Measurements from ENCODE around the gene TLE6. TPM values are rescaled to one million over a fixed set of nuclear protein-coding genes. Genes with fewer than 3 reads are reported as not detected.

TLE6 gene
- total RNA-seq, 4 donors from 2014 or later, result 0.44 to 13.5 (median 2.7) TPM

DNA sequence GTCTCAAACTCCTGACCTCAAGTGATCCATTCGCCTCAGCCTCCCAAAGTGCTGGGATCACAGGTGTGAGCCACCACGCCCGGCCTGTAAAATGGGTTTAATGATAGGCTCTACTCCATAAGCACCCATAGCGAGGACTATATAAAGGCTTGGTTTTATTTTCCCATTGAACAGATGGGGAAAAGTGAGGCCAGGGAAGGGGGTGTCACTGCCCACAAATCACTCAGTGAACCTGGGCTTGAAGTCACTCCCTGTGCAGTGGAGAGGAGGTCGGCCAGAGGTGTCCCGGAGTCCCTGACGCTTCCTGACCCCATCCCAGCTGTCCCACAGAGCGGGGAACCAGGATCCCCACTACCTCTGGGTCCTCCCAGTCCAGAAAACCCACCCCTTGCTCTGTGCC is 36.8 kb downstream of the TLE6 start:
- H3K4me3 ChIP-seq, result no peak overlapping the region
- no peaks in the 10 kb centered on the region for H3K9me3 ChIP-seq
- H3K27ac ChIP-seq, result peak overlapping the region in 1 of 4 donors; percentile 11
- no peak for DNase-seq (ENCODE audit: low spot score in 2 of 2)
- peaks cover 0 to 75% (median 0%) of the 10 kb centered on the region in 3 donors for H3K36me3 ChIP-seq
- TF ChIP-seq, protein P1, sequence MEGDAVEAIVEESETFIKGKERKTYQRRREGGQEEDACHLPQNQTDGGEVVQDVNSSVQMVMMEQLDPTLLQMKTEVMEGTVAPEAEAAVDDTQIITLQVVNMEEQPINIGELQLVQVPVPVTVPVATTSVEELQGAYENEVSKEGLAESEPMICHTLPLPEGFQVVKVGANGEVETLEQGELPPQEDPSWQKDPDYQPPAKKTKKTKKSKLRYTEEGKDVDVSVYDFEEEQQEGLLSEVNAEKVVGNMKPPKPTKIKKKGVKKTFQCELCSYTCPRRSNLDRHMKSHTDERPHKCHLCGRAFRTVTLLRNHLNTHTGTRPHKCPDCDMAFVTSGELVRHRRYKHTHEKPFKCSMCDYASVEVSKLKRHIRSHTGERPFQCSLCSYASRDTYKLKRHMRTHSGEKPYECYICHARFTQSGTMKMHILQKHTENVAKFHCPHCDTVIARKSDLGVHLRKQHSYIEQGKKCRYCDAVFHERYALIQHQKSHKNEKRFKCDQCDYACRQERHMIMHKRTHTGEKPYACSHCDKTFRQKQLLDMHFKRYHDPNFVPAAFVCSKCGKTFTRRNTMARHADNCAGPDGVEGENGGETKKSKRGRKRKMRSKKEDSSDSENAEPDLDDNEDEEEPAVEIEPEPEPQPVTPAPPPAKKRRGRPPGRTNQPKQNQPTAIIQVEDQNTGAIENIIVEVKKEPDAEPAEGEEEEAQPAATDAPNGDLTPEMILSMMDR (IDR thresholded peaks at IDR 0.05), result no peak
- TF ChIP-seq EP300 (IDR thresholded peaks at IDR 0.05), result no peak
- TF ChIP-seq POLR2A (IDR thresholded peaks at IDR 0.05), result no peak
- no peaks in the 10 kb centered on the region for H3K27me3 ChIP-seq
- no peaks in the 10 kb centered on the region for H3K4me1 ChIP-seq
- 94 to 96% methylated on average over 8 of the region's 8 CpGs for WGBS, 2 donors

- Histone ChIP-seq H3K27ac (peak overlapping the region in 1 of 4 donors; percentile 7), H3K27me3 (no peaks in the 10 kb centered on the region), H3K9me3 (no peaks in the 10 kb centered on the region), H3K4me3 (no peak overlapping the region), H3K36me3 (peaks cover 0 to 66% (median 0%) of the 10 kb centered on the region in 3 donors), H3K4me1 (peaks cover 0 to 10% (median 0%) of the 10 kb centered on the region in 4 donors)
- WGBS, 2 donors, result 88 to 90% methylated on average over 22 of the region's 22 CpGs
- TF ChIP-seq, protein P1 (IDR thresholded peaks at IDR 0.05), result no peak
- TF ChIP-seq EP300 (IDR thresholded peaks at IDR 0.05) (no peak), POLR2A (IDR thresholded peaks at IDR 0.05) (no peak)
- DNase-seq (ENCODE audit: low spot score in 2 of 2), result no peak
These were observed 38.0 kb downstream of the TLE6 start for GRCh38 chr19:3015126-3016057.

- DNase-seq (ENCODE audit: low spot score in 2 of 2), result no peak
- TF ChIP-seq POLR2A (IDR thresholded peaks at IDR 0.05), result no peak
- TF ChIP-seq EP300 (IDR thresholded peaks at IDR 0.05), result no peak
- TF ChIP-seq, protein P1 (IDR thresholded peaks at IDR 0.05), result no peak
- H3K4me3 ChIP-seq, result no peak overlapping the region
- H3K27me3 ChIP-seq, result no peaks in the 10 kb centered on the region
- H3K36me3 ChIP-seq, result peaks cover 0 to 41% (median 0%) of the 10 kb centered on the region in 3 donors
- 85 to 91% methylated on average over 7 of the region's 7 CpGs for WGBS, 2 donors
- H3K4me1 ChIP-seq, result peaks cover 0 to 20% (median 0%) of the 10 kb centered on the region in 4 donors
- no peaks in the 10 kb centered on the region for H3K9me3 ChIP-seq
- H3K27ac ChIP-seq, result peak overlapping the region in 2 of 4 donors; percentile 21 to 83
These were observed 40.6 kb downstream of the TLE6 start for GRCh38 chr19:3017923-3018322.

- Histone ChIP-seq H3K27ac (peak overlapping the region; percentile 50 to 84 (median 76)), H3K4me3 (no peak overlapping the region), H3K27me3 (no peaks in the 10 kb centered on the region), H3K36me3 (peaks cover 0 to 27% (median 0%) of the 10 kb centered on the region in 3 donors), H3K9me3 (no peaks in the 10 kb centered on the region), H3K4me1 (peaks cover 0 to 21% (median 0%) of the 10 kb centered on the region in 4 donors)
- 82 to 89% methylated on average over 24 to 28 of the region's 28 CpGs for WGBS, 2 donors
- TF ChIP-seq POLR2A (IDR thresholded peaks at IDR 0.05) (no peak), EP300 (IDR thresholded peaks at IDR 0.05) (no peak)
- TF ChIP-seq, protein P1 (IDR thresholded peaks at IDR 0.05), result no peak
- no peak for DNase-seq (ENCODE audit: low spot score in 2 of 2)
These were observed 42.0 kb downstream of the TLE6 start for GRCh38 chr19:3019211-3019854.

Measured in tibial nerve (tissue), 4 donors.